ENCODE results near the gene AMBP.

AMBP gene

GRCh38 chr9:114029311-114030170, 48.6 kb downstream of the AMBP start:
- DNase-seq, result no peak

DNA sequence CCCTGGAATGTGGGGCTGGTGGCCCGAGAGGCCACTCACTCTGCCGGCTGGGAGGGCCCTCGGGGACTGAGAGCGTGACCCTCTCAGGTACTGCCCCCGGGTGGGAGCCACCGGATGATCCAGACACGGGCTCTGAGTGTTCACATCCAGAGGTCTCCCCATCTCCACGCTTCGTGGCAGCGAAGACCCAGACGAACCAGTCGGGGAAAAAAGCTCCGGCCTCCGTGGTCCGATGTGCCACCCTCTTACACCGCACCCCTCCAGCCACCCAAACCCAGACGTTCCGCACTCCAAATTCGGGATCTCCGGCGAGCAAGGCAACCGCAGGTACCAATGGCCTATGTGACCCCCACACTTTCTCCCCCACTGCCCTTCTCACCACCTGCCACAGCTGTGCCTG, 49.5 kb downstream of the AMBP start:
- no peak for DNase-seq

- DNase-seq, result no peak
Observed at GRCh38 chr9:114027863-114028465, 50.1 kb downstream of the AMBP start.

DNA sequence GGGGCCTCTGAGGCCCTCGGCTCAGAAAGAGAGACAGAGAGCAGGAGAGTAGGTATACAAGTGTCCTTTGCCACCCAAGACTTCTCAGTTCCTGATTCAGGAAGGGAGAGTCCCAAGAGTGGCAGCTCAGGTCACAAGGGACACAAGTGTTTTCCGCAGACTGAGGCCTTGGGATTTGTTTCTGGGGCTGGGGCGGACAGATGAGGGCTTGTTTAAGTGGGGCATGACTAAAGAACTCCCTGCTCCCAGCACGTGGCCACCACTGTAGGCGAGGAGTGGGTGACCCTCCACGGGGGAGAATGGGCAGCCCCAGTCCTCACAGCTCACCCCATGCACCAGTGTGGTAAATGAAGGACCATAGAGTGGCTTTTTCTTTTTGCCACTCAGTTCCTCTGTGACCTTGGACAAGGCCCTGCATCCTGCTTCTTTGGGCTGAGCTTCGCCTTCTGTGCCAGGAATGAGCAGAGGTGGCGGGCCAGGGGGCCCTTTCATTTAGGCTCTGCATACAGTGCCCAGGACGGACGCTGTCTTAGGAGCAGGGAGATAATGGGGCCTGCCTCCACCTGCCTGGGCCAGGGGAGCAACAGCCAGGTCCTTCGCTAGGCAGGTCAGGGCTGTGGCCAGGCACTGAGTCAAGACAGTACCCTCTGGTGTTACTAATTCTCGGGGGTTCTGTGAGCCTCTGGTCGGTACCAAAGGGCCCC, 50.8 kb downstream of the AMBP start:
- no peak for DNase-seq

DNA sequence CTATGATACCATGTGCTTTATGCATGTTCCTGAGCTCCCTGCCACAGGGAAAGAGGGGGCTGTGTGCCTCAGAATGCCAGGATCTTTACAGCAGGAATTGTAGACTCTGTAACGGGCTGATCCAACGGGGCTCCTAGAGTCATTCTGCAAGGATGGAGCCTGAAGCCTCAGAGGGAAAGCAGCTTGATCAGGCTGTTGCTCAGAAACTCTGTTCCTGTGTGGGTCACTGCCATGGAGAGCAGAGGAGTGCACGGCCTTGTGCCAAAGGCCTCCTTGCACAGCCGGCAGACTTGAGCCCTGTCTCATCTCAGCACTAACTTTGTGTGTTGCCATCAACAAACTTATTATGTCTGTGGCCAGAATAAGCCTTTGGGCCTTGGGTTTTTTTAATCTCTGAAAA, 51.8 kb downstream of the AMBP start:
- DNase-seq, result no peak

DNA sequence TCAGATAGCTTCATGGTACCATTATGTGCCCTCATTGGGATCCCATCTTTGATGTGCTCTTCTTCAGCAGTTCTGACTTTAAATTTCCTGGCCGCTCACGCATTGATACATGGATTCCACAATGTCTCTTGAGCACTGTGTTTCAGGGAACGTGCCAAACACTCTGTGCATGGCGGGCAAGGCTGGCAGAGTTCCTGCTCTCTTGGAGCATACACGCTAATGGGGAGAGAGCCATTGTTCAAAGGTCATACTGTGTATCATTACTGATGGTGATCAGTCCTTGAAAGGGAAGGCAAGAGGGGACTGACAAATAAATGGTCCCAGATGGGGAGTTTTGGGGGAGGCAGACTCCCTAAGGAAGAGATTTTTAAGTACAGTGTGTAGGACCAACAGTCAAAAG, 52.3 kb downstream of the AMBP start:
- DNase-seq, result no peak

DNA sequence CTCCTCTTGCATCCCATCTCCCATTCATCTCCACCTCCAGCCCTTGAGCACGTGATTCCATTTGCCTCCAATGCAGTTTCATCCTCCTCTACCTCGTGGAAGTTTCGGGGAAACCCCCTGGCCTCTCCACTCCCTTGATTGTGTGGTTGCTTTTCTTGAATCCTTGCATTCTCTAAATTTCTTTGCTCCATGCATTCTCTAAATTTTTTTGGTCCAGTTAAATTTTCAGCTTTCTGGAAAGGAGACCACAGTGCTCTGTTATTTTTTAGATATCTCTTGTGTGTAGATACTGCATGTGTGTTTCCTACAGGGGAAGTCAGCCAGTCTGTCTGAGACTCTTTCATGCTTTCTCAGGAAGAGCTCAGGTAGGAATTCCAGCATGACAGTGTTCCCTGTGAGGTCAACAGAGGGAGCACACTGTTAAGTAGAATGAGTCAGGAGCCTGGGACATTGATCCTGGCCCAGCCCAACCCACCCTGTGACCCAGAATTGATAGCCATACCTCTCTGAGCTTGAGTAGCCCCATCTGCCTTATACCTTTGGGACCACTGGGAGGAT, 52.8 kb downstream of the AMBP start:
- DNase-seq, result no peak

GRCh38 chr9:114023961-114024360, 54.1 kb downstream of the AMBP start:
- no peak for DNase-seq

DNA sequence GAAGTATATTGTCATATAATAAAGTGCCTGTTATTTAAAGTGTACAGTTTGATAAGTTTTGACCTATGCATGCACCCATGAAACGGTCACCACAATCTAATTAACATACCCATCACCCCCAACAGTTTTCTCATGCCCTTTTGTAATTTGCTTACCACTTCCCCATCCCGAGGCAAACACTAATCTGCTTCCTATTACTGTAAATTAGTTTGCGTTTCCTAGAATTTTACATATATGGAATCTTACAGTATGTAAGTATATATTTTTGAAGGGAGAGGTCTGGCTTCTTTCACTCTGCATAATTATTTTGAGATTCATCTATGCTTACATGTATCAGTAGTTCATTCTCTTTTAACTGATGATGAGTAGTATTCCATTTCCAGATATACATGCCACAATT, 56.5 kb downstream of the AMBP start:
- no peak for DNase-seq

DNA sequence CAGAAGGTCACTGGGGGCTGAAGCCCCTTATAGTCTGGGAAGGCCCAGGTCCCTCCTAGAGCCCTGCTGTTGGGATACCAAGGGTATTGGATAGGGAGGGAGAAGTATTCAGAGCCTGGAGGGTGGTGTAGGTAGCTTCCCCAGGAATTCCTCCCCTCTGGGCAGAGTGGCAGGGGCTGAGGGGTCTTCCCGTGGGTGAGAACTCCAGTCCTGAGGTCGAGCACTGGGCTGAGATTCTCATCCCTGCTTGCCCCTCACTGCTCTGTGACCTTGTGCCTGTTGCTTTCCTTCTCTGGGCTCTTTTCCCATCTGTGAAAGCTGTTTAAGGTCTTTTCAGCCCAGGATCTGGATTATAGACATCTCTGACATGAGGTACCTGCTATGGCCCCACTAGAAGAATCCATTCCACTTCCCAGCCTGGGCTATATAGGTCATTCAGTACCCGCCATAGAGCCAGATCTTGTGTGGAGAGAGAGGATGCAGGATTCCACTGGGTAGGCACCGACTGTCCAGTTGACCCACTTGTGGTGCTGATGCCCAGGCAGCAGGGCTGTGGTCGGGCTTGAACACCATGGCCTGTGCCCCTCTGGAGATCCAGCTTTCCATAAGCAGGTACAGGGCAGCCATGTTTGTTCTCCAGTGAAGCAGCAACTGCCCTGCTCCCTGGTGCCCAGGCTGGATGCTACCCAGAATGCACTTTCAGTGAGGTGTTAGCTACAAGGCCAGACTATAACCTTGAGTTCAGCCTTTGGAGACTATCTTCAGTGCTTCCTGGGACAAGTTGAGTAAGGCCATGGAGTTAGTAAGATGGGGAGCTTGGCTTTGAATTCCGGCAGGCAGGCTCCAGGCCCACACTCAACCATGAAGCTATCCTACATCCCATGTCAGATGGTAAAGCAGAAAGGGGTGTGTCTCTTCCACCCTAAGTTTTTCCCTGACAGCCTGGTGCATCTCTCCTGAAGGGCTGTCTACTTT, 60.1 kb downstream of the AMBP start:
- DNase-seq, result no peak

GRCh38 chr9:114016629-114017423, 61.3 kb downstream of the AMBP start:
- DNase-seq, result no peak

- no peak for DNase-seq
Observed at GRCh38 chr9:114016101-114016500, 62.0 kb downstream of the AMBP start.

DNA sequence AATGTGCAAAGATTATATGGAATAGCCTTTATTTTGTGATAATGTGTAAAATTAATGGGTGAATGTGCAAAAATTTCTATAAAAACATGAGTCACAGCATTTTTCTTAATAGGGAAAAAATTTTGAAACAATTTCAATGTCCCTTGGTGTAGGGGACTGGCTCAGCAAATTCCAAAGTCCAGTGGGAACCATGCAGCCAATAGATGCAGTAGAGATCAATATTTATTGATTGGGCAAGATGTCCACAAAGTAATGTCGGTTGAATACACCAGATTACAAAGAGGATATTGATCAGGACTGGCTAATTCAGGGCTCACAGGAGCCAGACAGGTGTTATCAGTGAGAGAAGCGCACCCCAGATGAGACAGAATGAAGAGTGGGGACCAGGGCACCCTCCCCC, 62.5 kb downstream of the AMBP start:
- no peak for DNase-seq

DNA sequence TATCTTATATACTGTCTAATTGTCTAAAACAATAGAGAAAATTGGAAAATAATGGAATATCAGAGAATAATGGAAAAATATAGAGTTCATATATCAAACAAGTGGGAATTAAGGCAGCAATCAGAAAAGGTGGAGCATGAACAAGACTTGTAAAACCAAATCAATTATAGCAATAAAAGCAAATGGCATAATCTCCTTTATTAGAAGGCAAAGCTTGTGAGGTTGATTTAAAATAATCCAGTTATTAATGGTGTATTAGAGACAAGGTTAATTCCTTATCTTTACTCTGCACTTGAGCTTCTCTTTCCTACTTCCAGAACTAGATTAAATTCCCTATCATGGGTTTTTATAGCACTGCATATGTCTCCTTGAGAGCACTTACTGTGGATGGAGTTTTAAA, 64.1 kb downstream of the AMBP start:
- no peak for DNase-seq

- no peak for DNase-seq
Observed at GRCh38 chr9:114012126-114012525, 66.0 kb downstream of the AMBP start.

DNA sequence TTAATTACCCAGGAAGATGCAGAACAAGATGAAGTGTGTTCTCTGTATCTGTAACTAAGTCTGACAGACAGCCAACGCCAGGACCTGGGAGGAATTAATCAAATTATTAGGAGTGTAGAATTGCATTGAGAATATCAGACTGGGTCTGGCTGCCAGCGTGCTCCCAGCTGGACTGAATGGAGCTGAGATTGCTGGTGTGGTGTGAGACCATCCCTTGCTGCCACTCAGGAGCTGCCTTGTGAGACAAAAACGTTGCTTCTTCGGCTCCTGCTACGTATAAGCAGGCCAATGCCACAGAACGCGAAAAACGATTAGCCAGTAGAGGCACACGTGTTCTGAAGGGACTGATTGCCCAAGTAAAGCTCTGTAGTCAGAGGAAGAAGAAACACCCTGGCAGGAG, 66.8 kb downstream of the AMBP start:
- no peak for DNase-seq

Data from activated CD4-positive, alpha-beta T cell treated with anti-CD3 and anti-CD28 coated beads for 48 hours (primary cell).